GM18520 (cell line): Measurements from ENCODE around the gene TSPAN1.
A peak's percentile ranks its signal among the peaks of the same experiment; 100 is the strongest.

Source experiments
- ATAC-seq: cut with Tn5 transposase; IDR thresholded peaks from one replicate; pipeline ENCODE4 v1.9.1; 2021; ENCODE audit not compliant: unreplicated experiment

Gene TSPAN1

GRCh38 chr1:46186076-46186475, 11.2 kb downstream of the TSPAN1 start:
- ATAC-seq, result no peak

- ATAC-seq, result no peak
Measured at GRCh38 chr1:46187106-46187869, 12.4 kb downstream of the TSPAN1 start.

- no peak for ATAC-seq
Measured at GRCh38 chr1:46188295-46189030, 13.6 kb downstream of the TSPAN1 start.

- no peak for ATAC-seq
Measured at GRCh38 chr1:46190539-46190938, 15.7 kb downstream of the TSPAN1 start.

- no peak for ATAC-seq
Measured at GRCh38 chr1:46191033-46191701, 16.3 kb downstream of the TSPAN1 start.

- no peak for ATAC-seq
Measured at GRCh38 chr1:46192171-46192570, 17.3 kb downstream of the TSPAN1 start.

- no peak for ATAC-seq
Measured at GRCh38 chr1:46193285-46193684, 18.4 kb downstream of the TSPAN1 start.

GRCh38 chr1:46193984-46194570, 19.2 kb downstream of the TSPAN1 start:
- ATAC-seq, result no peak

GRCh38 chr1:46194641-46195193, 19.8 kb downstream of the TSPAN1 start:
- no peak for ATAC-seq

- no peak for ATAC-seq
Measured at GRCh38 chr1:46196609-46197008, 21.7 kb downstream of the TSPAN1 start.

GRCh38 chr1:46197560-46197963, 22.7 kb downstream of the TSPAN1 start:
- no peak for ATAC-seq

GRCh38 chr1:46197964-46198811, 23.3 kb downstream of the TSPAN1 start, which contains the start of gene POMGNT1:
POMGNT1 (minus strand) TSS chr1:46198434; CDS start chr1:46197821, 613 bp downstream.
- ATAC-seq, result peak; percentile 67

- no peak for ATAC-seq
Measured at GRCh38 chr1:46199233-46199749, 24.4 kb downstream of the TSPAN1 start.

- no peak for ATAC-seq
Measured at GRCh38 chr1:46203738-46204405, 29.0 kb downstream of the TSPAN1 start.

- no peak for ATAC-seq
Measured at GRCh38 chr1:46204406-46204742, 29.5 kb downstream of the TSPAN1 start.

GRCh38 chr1:46205141-46205540, 30.3 kb downstream of the TSPAN1 start:
- ATAC-seq, result no peak

- no peak for ATAC-seq
Measured at GRCh38 chr1:46205791-46206190, 30.9 kb downstream of the TSPAN1 start.

GRCh38 chr1:46206399-46206798, 31.5 kb downstream of the TSPAN1 start:
- ATAC-seq, result no peak

- ATAC-seq, result no peak
Measured at GRCh38 chr1:46210561-46210960, 35.7 kb downstream of the TSPAN1 start.
